HEK293 (cell line): ENCODE results near the gene KLHL21.
A peak's percentile ranks its signal among the peaks of the same experiment; 100 is the strongest.

Experiments
- CTCF ChIA-PET: fragments of 350-600 bp; formaldehyde crosslinking; extraction: SDS; loops from one replicate; lab custom pipeline; 2021; ENCODE audit warnings: antibody characterized with exemption; lab: Yijun Ruan, JAX
- POLR2A ChIA-PET: fragments of 300-600 bp; formaldehyde crosslinking; extraction: SDS; loops from one replicate; lab custom pipeline; 2020; ENCODE audit warnings: antibody characterized with exemption, inconsistent platforms; lab: Yijun Ruan, JAX
- H3K27ac ChIP-seq: fragments of 200-500 bp; sonication (Bioruptor generic); 2 replicates; pipeline ENCODE4 v1.5.1; 2014; ENCODE audit warnings: low read depth, low read length, control low read depth, inconsistent platforms; ENCODE audit errors: extremely low read depth
- H3K36me3 ChIP-seq, 2 experiments: fragments of 200-500 bp in 1 of 2; sonication (Bioruptor generic) in 1 of 2; 1 replicate in 1 of 2; 2 replicates in 1 of 2; pipeline ENCODE4 v1.5.1; 2014 to 2017; ENCODE audit warnings: inconsistent platforms in 2 of 2, low read length in 2 of 2; ENCODE audit not compliant: control insufficient read depth in 2 of 2, insufficient read depth in 1 of 2
- H3K4me1 ChIP-seq: fragments of 200-500 bp; sonication (Bioruptor generic); 2 replicates; pipeline ENCODE4 v1.5.1; 2014; ENCODE audit warnings: mild to moderate bottlenecking, low read length, inconsistent platforms; ENCODE audit not compliant: control insufficient read depth, insufficient read depth
- H3K4me3 ChIP-seq: 2 replicates; pipeline ENCODE4 v1.5.1; 2011; ENCODE audit warnings: low read depth, mild to moderate bottlenecking, control low read depth, low read length, moderate library complexity
- H3K9me3 ChIP-seq: fragments of 200-500 bp; sonication (Bioruptor generic); 2 replicates; pipeline ENCODE4 v1.5.1; 2014; ENCODE audit warnings: low read depth, low read length, inconsistent platforms; ENCODE audit not compliant: control insufficient read depth, insufficient read depth
- BCL11B ChIP-seq: fragments of 450-650 bp; formaldehyde crosslinking; IDR thresholded peaks from 2 replicates; pipeline ENCODE4 v1.5.1; 2016; ENCODE audit warnings: low read depth, missing biosample characterization, missing genetic modification characterization
- GLIS1 ChIP-seq: fragments of 450-650 bp; formaldehyde crosslinking; IDR thresholded peaks from 2 replicates; pipeline ENCODE4 v1.5.1; 2016; ENCODE audit warnings: missing biosample characterization, missing genetic modification characterization
- IKZF3 ChIP-seq: fragments of 450-650 bp; IDR thresholded peaks from 2 replicates; pipeline ENCODE4 v1.5.0; 2018; ENCODE audit warnings: missing biosample characterization, mild to moderate bottlenecking, missing genetic modification characterization, moderate library complexity
- KLF1 ChIP-seq: fragments of 450-650 bp; formaldehyde crosslinking; IDR thresholded peaks from 2 replicates; pipeline ENCODE4 v1.5.1; 2016; ENCODE audit warnings: missing biosample characterization, missing genetic modification characterization
- REPIN1 ChIP-seq: fragments of 450-650 bp; formaldehyde crosslinking; IDR thresholded peaks from 2 replicates; pipeline ENCODE4 v1.5.1; 2017; ENCODE audit warnings: missing biosample characterization, missing genetic modification characterization, low read depth
- ZBTB26 ChIP-seq: fragments of 450-650 bp; formaldehyde crosslinking; optimal IDR thresholded peaks from 2 replicates; pipeline ENCODE3; 2016; ENCODE audit warnings: missing biosample characterization, mild to moderate bottlenecking, missing genetic modification characterization
- ZFHX2 ChIP-seq: fragments of 450-650 bp; formaldehyde crosslinking; conservative IDR thresholded peaks from 2 replicates; pipeline ENCODE4 v1.5.1; 2016; ENCODE audit warnings: missing biosample characterization, missing genetic modification characterization
- ZFP37 ChIP-seq: fragments of 450-650 bp; formaldehyde crosslinking; IDR thresholded peaks from 2 replicates; pipeline ENCODE4 v1.5.1; 2016; ENCODE audit warnings: missing biosample characterization, missing genetic modification characterization
- ZNF169 ChIP-seq: fragments of 450-650 bp; formaldehyde crosslinking; IDR thresholded peaks from 2 replicates; pipeline ENCODE4 v1.5.1; 2016; ENCODE audit warnings: missing biosample characterization, missing genetic modification characterization
- ZNF184 ChIP-seq: fragments of 450-650 bp; IDR thresholded peaks from 2 replicates; pipeline ENCODE4 v1.5.1; 2018; ENCODE audit warnings: missing biosample characterization, mild to moderate bottlenecking, missing genetic modification characterization
- ZNF214 ChIP-seq: fragments of 450-650 bp; formaldehyde crosslinking; IDR thresholded peaks from 2 replicates; pipeline ENCODE4 v1.5.1; 2017; ENCODE audit warnings: missing biosample characterization, mild to moderate bottlenecking, missing genetic modification characterization, borderline replicate concordance
- ZNF513 ChIP-seq: fragments of 450-650 bp; IDR thresholded peaks from 2 replicates; pipeline ENCODE4 v1.5.1; 2018; ENCODE audit warnings: missing biosample characterization, missing genetic modification characterization
- ZNF580 ChIP-seq: fragments of 450-650 bp; formaldehyde crosslinking; IDR thresholded peaks from 2 replicates; pipeline ENCODE4 v1.5.1; 2016; ENCODE audit warnings: missing biosample characterization, missing genetic modification characterization
- ZNF658 ChIP-seq: fragments of 450-650 bp; formaldehyde crosslinking; IDR thresholded peaks from 2 replicates; pipeline ENCODE4; 2016; ENCODE audit warnings: missing biosample characterization, missing genetic modification characterization
- ZNF660 ChIP-seq: fragments of 450-650 bp; IDR thresholded peaks from 2 replicates; pipeline ENCODE4 v1.5.1; 2018; ENCODE audit warnings: missing biosample characterization, mild to moderate bottlenecking, missing genetic modification characterization
- ZNF692 ChIP-seq: fragments of 450-650 bp; formaldehyde crosslinking; IDR thresholded peaks from 2 replicates; pipeline ENCODE4 v1.5.1; 2016; ENCODE audit warnings: missing biosample characterization, missing genetic modification characterization
- ZNF76 ChIP-seq: fragments of 450-650 bp; formaldehyde crosslinking; IDR thresholded peaks from 2 replicates; pipeline ENCODE4; 2016; ENCODE audit warnings: low read depth, missing biosample characterization, missing genetic modification characterization, borderline replicate concordance
- ZNF785 ChIP-seq: fragments of 450-650 bp; formaldehyde crosslinking; IDR thresholded peaks from 2 replicates; pipeline ENCODE4 v1.5.1; 2016; ENCODE audit warnings: missing biosample characterization, missing genetic modification characterization
- ZNF791 ChIP-seq: fragments of 450-650 bp; formaldehyde crosslinking; IDR thresholded peaks from 2 replicates; pipeline ENCODE4 v1.5.1; 2016; ENCODE audit warnings: missing biosample characterization, missing genetic modification characterization
- ZSCAN5A ChIP-seq: fragments of 450-650 bp; formaldehyde crosslinking; IDR thresholded peaks from 2 replicates; pipeline ENCODE4 v1.5.1; 2016; ENCODE audit warnings: missing biosample characterization, missing genetic modification characterization
- TF ChIP-seq, protein P1 (sequence below): fragments of 450-650 bp; formaldehyde crosslinking; conservative IDR thresholded peaks from 2 replicates; pipeline ENCODE4 v1.5.1; 2016; ENCODE audit warnings: low read depth, missing biosample characterization, missing genetic modification characterization
- TF ChIP-seq, protein P2 (sequence below): fragments of 450-650 bp; formaldehyde crosslinking; IDR thresholded peaks from 2 replicates; pipeline ENCODE4 v1.5.1; 2017; ENCODE audit warnings: missing biosample characterization, missing genetic modification characterization
- TF ChIP-seq, protein P3 (sequence below): fragments of 450-650 bp; formaldehyde crosslinking; IDR thresholded peaks from 2 replicates; pipeline ENCODE4 v1.5.1; 2016; ENCODE audit warnings: missing biosample characterization, missing genetic modification characterization

The KLHL21 gene

GRCh38 chr1:6602669-6603237 is at the start of gene KLHL21:
KLHL21 (minus strand) TSS chr1:6602869; CDS start chr1:6602817, 52 bp downstream.
- Histone ChIP-seq H3K4me1 (no peaks in the 10 kb centered on the region), H3K36me3 (peaks cover 0 to 25% of the 10 kb centered on the region in 2 experiments; a peak in 1 of 3 replicates), H3K9me3 (no peaks in the 10 kb centered on the region), H3K4me3 (peak within 1 kb of the TSS; percentile 58), H3K27ac (peak within 1 kb of the TSS; percentile 82)
- ChIA-PET CTCF (interaction anchor here (0.6 to 1.6 kb wide), 3 partner anchors 17 to 48 kb away, joined by 3 to 4 read pairs (median 3); partner anchors contain the start of gene TAS1R1), POLR2A (interaction anchor here (0.9 to 3.5 kb wide), 11 partner anchors 9 to 48 kb away, joined by 3 to 25 read pairs (median 5); partner anchors contain the start of genes NOL9, PHF13, TAS1R1 and THAP3)
- TF ChIP-seq ZSCAN5A (tag by site-specific recombination): 0 out of 2 replicates have a peak, but pooled peaks have one; percentile 3
- TF ChIP-seq, protein P1, sequence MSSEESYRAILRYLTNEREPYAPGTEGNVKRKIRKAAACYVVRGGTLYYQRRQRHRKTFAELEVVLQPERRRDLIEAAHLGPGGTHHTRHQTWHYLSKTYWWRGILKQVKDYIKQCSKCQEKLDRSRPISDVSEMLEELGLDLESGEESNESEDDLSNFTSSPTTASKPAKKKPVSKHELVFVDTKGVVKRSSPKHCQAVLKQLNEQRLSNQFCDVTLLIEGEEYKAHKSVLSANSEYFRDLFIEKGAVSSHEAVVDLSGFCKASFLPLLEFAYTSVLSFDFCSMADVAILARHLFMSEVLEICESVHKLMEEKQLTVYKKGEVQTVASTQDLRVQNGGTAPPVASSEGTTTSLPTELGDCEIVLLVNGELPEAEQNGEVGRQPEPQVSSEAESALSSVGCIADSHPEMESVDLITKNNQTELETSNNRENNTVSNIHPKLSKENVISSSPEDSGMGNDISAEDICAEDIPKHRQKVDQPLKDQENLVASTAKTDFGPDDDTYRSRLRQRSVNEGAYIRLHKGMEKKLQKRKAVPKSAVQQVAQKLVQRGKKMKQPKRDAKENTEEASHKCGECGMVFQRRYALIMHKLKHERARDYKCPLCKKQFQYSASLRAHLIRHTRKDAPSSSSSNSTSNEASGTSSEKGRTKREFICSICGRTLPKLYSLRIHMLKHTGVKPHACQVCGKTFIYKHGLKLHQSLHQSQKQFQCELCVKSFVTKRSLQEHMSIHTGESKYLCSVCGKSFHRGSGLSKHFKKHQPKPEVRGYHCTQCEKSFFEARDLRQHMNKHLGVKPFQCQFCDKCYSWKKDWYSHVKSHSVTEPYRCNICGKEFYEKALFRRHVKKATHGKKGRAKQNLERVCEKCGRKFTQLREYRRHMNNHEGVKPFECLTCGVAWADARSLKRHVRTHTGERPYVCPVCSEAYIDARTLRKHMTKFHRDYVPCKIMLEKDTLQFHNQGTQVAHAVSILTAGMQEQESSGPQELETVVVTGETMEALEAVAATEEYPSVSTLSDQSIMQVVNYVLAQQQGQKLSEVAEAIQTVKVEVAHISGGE: no peak; the same call in 1 of the 2 replicates
- TF ChIP-seq ZNF785 (tag by site-specific recombination): no peak
- TF ChIP-seq BCL11B (tag by site-specific recombination): 0 out of 2 replicates have a peak, but pooled peaks have one; percentile 17
- TF ChIP-seq, protein P2, sequence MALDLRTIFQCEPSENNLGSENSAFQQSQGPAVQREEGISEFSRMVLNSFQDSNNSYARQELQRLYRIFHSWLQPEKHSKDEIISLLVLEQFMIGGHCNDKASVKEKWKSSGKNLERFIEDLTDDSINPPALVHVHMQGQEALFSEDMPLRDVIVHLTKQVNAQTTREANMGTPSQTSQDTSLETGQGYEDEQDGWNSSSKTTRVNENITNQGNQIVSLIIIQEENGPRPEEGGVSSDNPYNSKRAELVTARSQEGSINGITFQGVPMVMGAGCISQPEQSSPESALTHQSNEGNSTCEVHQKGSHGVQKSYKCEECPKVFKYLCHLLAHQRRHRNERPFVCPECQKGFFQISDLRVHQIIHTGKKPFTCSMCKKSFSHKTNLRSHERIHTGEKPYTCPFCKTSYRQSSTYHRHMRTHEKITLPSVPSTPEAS: no peak
- no peak; the same call in 1 of the 2 replicates for TF ChIP-seq ZFHX2 (tag by site-specific recombination)
- TF ChIP-seq IKZF3: peak; percentile 32; the same call in 1 of the 2 replicates
- TF ChIP-seq ZNF660 (tag by site-specific recombination): peak; percentile 70
- TF ChIP-seq KLF1 (tag by site-specific recombination): 0 out of 2 replicates have a peak, but pooled peaks have one; percentile 27
- no peak for TF ChIP-seq ZFP37 (tag by site-specific recombination)
- TF ChIP-seq ZNF580 (tag by site-specific recombination): peak; percentile 21; the same call in 1 of the 2 replicates
- 0 out of 2 replicates have a peak, but pooled peaks have one; percentile 40 for TF ChIP-seq ZNF184 (tag by site-specific recombination)
- TF ChIP-seq ZNF169 (tag by site-specific recombination): peak; percentile 4; the same call in 1 of the 2 replicates
- TF ChIP-seq, protein P3, sequence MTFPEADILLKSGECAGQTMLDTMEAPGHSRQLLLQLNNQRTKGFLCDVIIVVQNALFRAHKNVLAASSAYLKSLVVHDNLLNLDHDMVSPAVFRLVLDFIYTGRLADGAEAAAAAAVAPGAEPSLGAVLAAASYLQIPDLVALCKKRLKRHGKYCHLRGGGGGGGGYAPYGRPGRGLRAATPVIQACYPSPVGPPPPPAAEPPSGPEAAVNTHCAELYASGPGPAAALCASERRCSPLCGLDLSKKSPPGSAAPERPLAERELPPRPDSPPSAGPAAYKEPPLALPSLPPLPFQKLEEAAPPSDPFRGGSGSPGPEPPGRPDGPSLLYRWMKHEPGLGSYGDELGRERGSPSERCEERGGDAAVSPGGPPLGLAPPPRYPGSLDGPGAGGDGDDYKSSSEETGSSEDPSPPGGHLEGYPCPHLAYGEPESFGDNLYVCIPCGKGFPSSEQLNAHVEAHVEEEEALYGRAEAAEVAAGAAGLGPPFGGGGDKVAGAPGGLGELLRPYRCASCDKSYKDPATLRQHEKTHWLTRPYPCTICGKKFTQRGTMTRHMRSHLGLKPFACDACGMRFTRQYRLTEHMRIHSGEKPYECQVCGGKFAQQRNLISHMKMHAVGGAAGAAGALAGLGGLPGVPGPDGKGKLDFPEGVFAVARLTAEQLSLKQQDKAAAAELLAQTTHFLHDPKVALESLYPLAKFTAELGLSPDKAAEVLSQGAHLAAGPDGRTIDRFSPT (tag by site-specific recombination): peak; percentile 64
- TF ChIP-seq ZNF791 (tag by site-specific recombination): 0 out of 2 replicates have a peak, but pooled peaks have one; percentile 27
- TF ChIP-seq ZNF513 (tag by site-specific recombination): 0 out of 2 replicates have a peak, but pooled peaks have one; percentile 41
- TF ChIP-seq ZNF214 (tag by site-specific recombination): no peak
- TF ChIP-seq REPIN1 (tag by site-specific recombination): no peak
- 0 out of 2 replicates have a peak, but pooled peaks have one; percentile 18 for TF ChIP-seq ZNF692 (tag by site-specific recombination)
- peak; percentile 43; the same call in 1 of the 2 replicates for TF ChIP-seq ZNF76 (tag by site-specific recombination)
- TF ChIP-seq ZNF658 (tag by site-specific recombination): no peak
- TF ChIP-seq GLIS1: peak; percentile 64; the same call in 1 of the 2 replicates
- TF ChIP-seq ZBTB26: peak; percentile 51
